Measurements from ENCODE around the gene SAT2. TPM values are rescaled to one million over a fixed set of nuclear protein-coding genes. Genes with fewer than 3 reads are reported as not detected.

Gene SAT2
- total RNA-seq, 1 experiment from 2014 or later = 48.0 TPM

DNA sequence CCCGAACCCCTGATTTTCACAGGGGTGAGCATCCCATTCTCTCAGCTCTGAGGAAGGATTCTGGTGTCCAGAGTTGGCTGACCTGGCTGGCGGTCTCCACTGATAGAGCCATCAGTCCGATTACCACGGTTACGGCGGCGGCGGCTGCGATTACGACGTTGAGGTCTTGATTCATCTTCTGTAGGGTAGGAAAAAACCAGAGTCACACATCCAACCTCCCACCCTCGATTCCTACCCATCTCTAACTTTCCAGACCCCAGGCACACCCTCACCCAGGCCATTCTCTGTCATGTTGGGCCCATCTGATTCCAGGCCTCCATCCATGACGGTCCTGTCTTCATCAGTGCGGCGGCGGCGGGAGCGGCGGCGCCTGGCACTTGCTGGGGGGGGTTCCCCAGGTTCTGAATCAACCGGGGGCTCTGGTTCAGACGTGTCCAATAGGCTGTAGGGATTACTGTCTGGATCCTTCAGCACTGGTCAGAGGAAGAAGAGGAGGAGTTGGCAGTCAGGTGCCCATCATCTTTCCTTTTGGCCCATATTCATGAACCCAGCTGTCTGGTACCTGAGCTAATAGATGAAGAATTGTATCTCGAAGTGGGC is 35.1 kb downstream of the SAT2 start:
- DNase-seq (ENCODE audit: low read depth) = no peak

DNA sequence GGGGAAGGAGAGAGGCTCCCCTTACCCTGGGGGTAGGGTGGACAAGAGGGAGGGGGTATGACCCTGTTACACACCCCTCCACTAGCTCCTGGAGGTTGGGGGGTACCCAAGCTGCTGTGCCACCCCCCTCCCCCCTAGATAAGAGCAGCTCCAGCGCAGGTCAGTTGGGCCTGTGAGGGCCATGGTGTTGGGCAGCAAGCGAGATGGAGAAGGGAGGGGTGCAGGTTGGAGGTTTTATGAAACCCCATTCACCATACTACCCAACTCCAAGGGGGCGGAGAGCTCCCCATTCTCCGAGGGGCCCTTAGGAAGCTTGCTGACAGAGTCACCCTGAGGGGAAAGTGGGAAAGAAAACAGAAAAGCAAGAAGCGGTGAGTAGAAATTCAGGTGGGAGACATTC is 36.0 kb downstream of the SAT2 start:
- DNase-seq (ENCODE audit: low read depth) = no peak

DNA sequence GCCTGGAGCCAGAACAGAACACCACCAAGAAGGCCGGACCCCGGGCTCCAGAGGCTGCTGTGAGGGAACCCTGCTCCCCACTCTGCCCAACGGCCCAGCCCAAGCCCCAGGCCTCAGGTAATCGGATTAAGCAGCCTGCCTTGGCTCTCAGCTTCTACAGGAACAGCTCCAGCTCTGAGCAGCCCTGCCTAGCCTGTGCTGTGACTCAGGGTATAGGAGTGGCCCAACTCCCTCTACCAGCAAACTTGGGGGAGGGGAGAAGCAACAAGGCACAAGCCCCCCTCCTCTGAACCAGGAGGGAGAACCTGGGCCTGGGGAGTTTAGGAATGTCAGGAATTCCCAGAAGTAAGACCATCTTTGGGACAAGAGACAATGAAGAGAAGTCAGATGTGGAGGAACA is 36.9 kb downstream of the SAT2 start:
- DNase-seq (ENCODE audit: low read depth) = peak; percentile 67

DNA sequence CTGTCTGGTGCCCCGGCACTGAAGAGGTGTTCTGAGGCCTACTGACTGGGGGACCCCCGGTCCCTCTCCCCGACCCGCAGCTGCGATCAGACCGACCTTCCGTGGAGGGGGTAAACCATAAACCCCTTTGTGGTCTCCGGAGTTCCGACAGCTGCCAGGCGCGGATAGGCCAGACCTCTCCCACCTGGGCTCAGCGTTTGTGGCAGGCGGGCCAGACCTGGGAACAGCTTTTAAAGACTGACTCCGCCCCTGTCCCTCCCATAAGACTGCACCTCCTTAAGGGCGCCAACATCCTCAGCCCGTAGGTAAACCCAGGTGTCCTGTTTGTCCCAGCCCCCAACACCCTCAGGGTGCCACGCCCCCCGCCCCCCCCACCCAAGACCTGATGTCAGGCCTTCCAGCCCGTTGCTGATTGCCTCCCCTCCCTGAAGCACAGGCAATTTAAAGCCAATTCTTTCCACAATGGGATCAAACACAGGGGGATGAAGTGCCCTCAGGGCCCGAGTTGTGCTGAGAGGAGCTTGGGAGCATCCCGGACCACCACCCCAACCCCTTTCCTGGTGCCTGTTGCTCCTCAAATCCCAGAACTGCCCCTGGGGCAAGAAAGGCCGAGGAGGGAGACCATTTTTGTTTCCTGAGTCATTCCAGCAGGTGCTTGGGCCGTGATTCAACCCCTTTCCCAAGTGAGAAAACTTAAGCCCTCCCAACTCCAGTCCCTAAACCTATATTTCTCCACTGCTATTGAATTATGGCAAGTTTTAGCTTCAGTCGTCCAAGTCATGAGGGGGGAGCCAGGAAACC is 37.5 kb downstream of the SAT2 start, which contains the start of gene SOX15:
TSS of gene SOX15 (minus strand) at position 204 of the 801 bp plus-strand sequence. CDS start 418 bp downstream, outside the sequence.
- peak; percentile 78 for DNase-seq (ENCODE audit: low read depth)

DNA sequence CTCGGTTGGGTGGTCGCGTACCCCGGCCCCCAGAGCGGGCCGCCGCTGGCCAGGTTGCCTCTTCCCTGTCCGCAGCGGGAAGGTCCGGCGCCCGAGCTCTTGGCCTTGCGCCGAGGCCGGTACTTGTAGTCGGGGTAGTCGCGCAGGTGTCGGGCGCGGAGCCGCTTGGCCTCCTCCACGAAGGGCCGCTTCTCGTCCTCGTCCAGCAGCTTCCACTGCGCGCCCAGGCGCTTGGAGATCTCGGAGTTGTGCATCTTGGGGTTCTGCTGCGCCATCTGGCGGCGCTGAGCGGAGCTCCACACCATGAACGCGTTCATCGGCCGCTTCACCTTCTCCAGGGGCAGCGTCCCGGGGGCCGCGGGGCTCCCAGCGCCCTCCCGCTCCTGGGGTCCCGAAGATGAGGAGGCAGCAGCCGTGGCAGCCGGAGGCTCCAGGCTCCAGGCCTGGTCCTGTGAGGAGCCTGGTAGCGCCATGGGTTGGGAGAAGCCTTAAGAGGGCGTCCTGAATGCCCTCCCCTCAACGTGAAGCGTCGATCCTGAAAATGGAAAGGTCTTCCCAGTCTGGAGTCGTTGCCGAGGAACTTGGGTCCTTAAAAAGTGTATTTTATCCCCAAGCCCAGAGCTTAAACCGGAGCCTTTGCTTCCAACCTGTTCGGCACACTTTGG is 38.3 kb downstream of the SAT2 start:
- DNase-seq (ENCODE audit: low read depth) = peak; percentile 82

DNA sequence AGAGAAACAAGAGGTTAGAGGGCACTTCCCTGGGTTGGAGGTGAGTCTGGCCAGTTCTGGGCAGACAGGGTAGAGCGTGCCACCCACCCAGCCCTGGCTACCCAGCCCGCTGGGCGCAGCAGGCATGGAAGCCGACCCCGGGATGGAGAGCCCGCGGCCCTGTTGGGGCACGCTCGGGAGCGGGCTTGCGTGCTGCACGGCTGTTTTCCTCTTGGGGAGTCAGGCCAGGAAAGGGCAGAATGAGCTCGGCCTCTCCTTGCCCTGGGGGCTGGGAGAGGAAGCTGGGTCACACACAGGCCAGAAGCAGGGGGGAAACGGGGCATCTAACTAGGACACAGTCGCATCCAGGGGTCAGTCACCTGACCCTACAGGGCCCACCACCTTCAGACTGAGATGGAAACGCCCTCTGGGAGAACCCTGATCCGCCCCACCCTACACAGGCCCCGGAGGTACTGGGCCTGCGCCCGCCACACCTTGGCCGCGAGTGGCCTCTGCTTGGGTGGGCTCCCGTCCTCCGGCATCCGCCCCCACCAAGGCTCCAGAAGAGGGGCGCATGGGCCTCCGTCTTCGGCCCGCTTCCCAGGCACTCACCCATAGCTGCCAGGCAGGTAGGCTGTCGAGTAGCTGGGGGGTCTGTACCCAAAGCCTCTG is 38.9 kb downstream of the SAT2 start:
- no peak for DNase-seq (ENCODE audit: low read depth)

DNA sequence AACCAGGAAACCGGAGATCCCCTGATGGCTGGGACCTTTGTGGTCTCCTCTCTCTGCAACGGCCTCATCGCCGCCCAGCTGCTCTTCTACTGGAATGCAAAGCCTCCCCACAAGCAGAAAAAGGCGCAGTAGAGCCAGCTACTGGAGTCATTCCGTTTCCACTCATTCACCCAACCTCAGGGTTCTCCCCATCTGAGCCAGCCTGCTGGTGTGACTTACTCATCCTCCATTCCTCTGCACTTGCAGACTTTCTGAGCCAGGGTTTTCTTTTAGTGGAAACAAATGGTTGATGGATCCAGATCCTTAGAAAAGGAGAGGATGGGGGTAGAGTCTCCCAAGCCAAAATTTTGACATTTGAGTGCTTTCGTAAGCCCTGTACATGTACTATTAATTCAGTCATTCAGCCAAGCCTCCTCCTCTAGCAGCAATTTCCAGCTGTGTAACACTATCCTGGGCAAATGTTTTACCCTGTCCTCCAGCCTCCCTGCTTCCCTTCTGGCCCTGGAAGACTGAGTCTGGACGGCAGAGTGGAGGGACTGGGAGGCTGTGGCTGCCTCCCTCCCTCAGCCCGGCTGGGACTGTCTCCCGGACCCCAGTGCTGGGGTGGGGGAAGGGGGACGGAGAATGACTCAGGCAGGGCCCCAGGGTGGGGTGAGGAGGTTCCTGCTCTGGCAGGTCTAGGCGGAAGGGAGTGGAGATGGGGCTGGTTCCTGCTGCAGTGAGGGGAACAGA is 40.0 kb downstream of the SAT2 start:
- DNase-seq (ENCODE audit: low read depth) = peak; percentile 98

DNA sequence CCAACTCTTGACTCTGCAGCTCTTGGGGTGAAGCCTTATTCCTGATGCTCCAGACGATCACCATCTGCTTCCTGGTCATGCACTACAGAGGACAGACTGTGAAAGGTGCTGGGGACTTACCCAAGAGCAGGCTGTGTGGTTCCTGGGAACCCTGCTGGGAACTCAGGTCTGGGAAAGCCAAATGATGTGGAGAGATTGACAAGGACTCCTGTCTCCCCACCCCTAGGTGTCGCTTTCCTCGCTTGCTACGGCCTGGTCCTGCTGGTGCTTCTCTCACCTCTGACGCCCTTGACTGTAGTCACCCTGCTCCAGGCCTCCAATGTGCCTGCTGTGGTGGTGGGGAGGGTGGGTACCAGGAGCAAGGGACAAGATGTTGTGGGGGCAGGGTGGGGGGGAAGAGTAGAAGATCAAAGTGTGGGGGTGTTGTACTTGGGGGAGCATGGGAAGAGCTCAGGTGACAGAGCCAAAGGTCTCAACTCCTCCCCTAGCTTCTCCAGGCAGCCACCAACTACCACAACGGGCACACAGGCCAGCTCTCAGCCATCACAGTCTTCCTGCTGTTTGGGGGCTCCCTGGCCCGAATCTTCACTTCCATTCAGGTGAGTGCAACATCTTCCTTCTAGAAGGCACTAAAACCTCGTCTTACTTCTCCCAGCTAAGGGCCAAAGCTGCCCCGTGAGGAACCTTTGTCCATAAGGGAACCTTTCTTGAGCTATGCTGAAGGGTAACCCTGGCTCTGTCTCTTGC is 40.8 kb downstream of the SAT2 start:
- DNase-seq (ENCODE audit: low read depth) = peak; percentile 72

DNA sequence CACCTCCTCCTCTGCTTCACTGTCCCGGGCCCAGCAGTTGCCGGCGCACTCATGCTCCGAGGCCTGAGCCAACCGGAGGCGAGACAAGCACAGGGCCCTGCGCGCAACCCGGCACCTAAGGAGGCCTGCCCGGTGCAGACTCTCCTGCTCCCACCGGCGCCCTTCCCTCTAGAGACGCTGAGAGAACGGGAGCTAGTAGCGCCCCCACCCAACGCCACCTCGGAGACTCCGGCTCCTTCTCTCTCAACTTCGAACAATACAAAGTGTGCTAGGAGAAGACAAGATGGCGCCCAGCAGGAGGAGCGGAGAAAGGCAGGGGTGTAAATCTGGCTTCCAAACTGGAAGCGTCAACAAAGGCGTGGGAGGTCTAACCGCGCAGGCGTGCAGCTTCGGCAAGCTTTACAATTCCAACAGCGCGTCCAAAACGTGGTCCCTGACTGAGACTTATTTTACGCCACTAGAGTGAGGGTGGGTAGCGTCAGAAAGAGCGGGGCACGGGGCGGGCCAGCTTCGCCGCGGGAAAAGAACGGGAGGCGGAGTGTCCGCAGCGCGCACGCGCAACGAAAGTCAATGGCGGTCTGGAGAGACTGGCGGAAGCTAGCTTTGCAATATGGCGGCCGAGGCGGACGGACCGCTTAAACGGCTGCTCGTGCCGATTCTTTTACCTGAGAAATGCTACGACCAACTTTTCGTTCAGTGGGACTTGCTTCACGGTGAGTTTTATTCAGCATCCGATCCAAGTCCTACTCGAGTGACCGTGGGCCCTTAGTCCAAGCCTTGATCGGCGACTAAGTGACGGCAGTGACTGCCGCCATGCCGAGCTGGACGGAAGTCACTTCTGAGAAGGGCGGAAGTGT is 44.1 kb downstream of the SAT2 start, which contains the start of gene MPDU1:
TSS of gene MPDU1 (plus strand) at position 600 of the 857 bp plus-strand sequence. CDS start at position 611, 11 bp downstream.
- DNase-seq (ENCODE audit: low read depth) = peak; percentile 98

DNA sequence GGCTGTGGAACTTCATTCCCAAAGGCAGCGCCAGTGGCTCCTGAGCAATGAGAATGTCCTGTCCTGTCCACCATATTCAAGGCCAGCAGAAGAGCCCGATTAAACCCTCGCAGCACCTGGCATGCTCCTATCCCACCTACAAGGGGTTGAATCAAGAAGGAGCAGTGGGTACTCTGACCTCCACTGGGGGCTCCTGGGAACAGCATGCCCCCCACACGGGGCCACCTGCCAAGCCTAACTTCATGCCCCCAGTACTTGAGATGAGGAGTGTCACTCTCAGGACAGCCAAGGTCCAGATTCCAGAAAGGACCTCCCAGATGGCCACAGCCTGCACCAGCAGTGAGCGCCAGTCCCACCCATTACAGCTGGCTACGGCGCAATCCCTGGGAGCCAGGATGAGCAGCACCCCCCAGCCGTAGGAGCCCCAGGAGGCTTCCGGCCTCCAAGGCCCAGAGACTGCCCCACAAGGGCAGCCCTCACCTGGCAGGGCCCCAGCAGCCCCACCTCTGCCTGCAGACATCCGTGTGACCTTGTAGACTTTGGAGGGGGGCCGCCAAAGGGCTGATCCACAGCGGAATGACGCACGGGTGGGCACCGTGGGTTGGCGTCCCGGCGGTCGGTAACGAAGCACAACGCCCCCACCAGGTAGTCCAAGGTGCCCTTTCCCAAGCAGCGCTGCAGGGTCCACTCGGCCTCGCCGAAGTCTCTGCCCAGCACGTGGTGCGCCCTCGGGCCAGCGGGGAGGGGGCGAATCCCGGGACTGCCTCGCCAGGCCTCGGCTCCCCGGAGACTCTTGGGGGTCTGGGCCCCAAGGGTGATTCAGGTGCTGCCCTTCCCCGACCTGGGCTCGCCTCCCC is 45.0 kb downstream of the SAT2 start:
- no peak for DNase-seq (ENCODE audit: low read depth)

DNA sequence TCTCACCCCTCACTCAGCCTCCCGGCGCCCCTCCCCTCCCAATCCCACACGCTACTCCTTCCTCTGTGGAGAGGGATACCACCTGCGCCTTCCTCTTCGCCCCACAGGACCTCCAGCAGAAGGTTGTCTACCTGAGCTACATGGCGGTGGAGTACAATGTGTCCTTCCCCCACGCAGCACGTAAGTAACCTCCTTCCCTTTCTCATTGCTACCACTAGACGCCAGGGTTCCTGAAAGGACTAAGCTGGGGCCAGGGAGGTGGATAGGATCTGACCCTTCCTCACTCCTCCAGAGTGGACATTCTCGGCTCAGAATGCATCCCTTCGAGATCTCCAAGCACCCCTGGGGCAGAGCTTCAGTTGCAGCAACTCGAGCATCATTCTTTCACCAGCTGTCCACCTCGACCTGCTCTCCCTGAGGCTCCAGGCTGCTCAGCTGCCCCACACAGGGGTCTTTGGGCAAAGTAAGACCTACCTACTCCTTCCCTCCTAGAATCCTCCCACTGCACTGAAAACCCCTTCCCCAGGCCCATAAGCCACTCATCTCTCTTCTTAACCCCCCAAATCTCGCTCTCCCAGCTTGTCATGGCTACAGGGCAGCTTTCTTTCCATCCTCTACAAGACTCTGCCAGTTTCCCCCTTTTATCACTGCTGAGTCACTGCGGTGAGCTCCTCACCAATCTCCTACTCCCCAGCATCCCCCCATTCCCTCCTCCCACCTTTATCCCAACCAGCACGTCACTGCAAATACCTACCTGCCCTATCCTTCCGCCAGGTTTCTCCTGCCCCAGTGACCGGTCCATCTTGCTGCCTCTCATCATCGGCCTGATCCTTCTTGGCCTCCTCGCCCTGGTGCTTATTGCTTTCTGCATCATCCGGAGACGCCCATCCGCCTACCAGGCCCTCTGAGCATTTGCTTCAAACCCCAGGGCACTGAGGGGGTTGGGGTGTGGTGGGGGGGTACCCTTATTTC is 46.7 kb downstream of the SAT2 start:
- DNase-seq (ENCODE audit: low read depth) = no peak

DNA sequence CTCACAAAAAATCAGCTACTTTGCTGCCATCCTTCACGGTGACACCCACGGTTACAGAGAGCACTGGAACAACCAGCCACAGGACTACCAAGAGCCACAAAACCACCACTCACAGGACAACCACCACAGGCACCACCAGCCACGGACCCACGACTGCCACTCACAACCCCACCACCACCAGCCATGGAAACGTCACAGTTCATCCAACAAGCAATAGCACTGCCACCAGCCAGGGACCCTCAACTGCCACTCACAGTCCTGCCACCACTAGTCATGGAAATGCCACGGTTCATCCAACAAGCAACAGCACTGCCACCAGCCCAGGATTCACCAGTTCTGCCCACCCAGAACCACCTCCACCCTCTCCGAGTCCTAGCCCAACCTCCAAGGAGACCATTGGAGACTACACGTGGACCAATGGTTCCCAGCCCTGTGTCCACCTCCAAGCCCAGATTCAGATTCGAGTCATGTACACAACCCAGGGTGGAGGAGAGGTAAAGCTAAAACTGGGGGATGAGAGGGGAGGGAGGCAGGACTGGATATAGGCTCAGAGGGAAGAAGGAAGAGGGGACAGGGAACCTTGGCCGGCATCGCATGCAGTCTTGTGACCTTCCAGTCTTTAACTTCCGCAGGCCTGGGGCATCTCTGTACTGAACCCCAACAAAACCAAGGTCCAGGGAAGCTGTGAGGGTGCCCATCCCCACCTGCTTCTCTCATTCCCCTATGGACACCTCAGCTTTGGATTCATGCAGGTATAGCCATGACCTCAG is 47.6 kb downstream of the SAT2 start:
- no peak for DNase-seq (ENCODE audit: low read depth)

DNA sequence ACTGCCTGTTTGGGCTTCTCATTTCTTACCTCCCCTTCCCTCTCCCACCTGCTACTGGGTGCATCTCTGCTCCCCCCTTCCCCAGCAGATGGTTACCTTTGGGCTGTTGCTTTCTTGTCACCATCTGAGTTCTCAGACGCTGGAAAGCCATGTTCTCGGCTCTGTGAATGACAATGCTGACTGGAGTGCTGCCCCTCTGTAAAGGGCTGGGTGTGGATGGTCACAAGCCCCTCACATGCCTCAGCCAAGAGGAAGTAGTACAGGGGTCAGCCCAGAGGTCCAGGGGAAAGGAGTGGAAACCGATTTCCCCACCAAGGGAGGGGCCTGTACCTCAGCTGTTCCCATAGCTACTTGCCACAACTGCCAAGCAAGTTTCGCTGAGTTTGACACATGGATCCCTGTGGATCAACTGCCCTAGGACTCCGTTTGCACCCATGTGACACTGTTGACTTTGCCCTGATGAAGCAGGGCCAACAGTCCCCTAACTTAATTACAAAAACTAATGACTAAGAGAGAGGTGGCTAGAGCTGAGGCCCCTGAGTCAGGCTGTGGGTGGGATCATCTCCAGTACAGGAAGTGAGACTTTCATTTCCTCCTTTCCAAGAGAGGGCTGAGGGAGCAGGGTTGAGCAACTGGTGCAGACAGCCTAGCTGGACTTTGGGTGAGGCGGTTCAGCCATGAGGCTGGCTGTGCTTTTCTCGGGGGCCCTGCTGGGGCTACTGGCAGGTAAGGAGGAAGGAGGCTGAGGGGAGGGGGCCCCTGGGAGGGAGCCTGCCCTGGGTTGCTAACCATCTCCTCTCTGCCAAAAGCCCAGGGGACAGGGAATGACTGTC is 48.4 kb downstream of the SAT2 start, which contains the start of gene CD68:
TSS of gene CD68 (plus strand) at position 638 of the 833 bp plus-strand sequence. CDS start at position 678, 40 bp downstream.
- DNase-seq (ENCODE audit: low read depth) = peak; percentile 96

DNA sequence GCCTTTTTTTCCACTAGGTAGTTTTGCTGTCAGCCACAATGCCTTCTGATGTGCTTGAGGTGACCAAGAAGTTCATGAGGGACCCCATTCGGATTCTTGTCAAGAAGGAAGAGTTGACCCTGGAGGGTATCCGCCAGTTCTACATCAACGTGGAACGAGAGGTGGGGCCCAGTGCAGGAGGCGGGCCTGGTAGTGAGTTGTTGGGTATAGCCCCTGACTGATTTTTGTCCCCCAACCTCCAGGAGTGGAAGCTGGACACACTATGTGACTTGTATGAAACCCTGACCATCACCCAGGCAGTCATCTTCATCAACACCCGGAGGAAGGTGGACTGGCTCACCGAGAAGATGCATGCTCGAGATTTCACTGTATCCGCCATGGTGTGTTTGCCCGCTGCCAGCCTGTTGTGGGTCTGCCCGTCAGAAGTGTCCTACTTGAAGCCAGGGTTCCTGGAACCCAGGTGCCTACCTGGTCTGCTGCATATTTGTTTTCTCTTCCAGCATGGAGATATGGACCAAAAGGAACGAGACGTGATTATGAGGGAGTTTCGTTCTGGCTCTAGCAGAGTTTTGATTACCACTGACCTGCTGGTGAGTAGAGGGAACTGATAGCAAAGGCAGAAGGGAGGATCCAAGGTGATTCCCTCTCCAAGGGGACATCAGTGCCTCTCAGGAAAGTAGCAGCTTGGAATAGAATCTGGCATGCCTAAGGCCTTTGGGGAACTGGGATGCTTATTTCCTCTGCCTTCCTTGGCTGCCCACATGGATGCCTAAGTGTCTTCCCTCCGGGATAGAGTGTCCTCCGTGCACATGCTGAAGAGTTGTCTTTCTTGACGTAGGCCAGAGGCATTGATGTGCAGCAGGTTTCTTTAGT is 50.1 kb downstream of the SAT2 start:
- DNase-seq (ENCODE audit: low read depth) = no peak
